OCI-LY3 (cell line): ENCODE results near the gene MDP1.

ENCODE experiments used
- EZH2phosphoT487 ChIP-seq: fragments of 200-600 bp; shearing (Covaris generic); IDR thresholded peaks from 2 replicates; pipeline ENCODE4 v1.6.1; 2018; ENCODE audit warnings: antibody characterized with exemption, mixed run types, low read depth
- TF ChIP-seq, protein P1 (sequence below): fragments of 200-600, 300-600 bp; sonication (generic); IDR thresholded peaks from 2 replicates; pipeline ENCODE4 v1.5.1; 2014; ENCODE audit warnings: antibody characterized with exemption, low read length, low read depth

DNA sequence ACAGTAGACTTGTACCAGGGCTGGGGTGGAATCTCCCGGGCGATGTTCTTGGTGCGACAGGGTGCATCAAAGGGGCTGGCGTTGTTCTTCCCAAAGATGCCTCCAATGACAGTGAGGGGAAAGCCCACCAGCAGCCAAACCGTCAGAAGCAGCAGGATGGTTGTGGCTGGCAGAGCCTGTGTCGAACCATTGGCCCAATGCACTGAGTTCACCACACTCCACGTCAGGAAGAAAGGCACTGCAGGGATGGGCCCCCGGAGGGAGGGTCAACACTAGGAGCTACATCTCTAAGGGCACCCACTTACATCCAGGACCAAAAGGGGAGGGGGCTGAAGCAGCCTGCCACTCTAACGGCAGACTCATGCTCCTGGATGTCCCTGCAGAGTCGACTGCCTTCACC is 25.4 kb downstream of the MDP1 start:
- TF ChIP-seq, protein P1, sequence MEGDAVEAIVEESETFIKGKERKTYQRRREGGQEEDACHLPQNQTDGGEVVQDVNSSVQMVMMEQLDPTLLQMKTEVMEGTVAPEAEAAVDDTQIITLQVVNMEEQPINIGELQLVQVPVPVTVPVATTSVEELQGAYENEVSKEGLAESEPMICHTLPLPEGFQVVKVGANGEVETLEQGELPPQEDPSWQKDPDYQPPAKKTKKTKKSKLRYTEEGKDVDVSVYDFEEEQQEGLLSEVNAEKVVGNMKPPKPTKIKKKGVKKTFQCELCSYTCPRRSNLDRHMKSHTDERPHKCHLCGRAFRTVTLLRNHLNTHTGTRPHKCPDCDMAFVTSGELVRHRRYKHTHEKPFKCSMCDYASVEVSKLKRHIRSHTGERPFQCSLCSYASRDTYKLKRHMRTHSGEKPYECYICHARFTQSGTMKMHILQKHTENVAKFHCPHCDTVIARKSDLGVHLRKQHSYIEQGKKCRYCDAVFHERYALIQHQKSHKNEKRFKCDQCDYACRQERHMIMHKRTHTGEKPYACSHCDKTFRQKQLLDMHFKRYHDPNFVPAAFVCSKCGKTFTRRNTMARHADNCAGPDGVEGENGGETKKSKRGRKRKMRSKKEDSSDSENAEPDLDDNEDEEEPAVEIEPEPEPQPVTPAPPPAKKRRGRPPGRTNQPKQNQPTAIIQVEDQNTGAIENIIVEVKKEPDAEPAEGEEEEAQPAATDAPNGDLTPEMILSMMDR, result no peak
- no peak for TF ChIP-seq EZH2phosphoT487
